HEK293T (cell line): ENCODE results near the gene NRL.

Experiments used
- CTCF ChIA-PET: fragments of 350-600 bp; formaldehyde crosslinking; extraction: SDS; loops from one replicate; lab custom pipeline; 2021; ENCODE audit warnings: antibody characterized with exemption, inconsistent platforms; lab: Yijun Ruan, JAX
- POLR2A ChIA-PET: fragments of 350-600 bp; formaldehyde crosslinking; extraction: SDS; loops from one replicate; lab custom pipeline; 2020; ENCODE audit warnings: antibody characterized with exemption, inconsistent platforms; lab: Yijun Ruan, JAX
- DNase-seq: peaks from one replicate; pipeline ENCODE4 v3.0.0; 2012; ENCODE audit warnings: mixed read lengths; ENCODE audit errors: extremely low spot score
- ARNT ChIP-seq: fragments of 450-650 bp; IDR thresholded peaks from 2 replicates; pipeline ENCODE4 v1.6.1; 2017; ENCODE audit warnings: mild to moderate bottlenecking
- BHLHE40 ChIP-seq: fragments of 450-650 bp; IDR thresholded peaks from 2 replicates; pipeline ENCODE4 v1.6.1; 2016; ENCODE audit warnings: mild to moderate bottlenecking, moderate library complexity, borderline replicate concordance
- CTBP1 ChIP-seq: fragments of 450-650 bp; IDR thresholded peaks from 2 replicates; pipeline ENCODE4 v1.6.1; 2016; ENCODE audit warnings: borderline replicate concordance
- ELF4 ChIP-seq: fragments of 450-650 bp; IDR thresholded peaks from 2 replicates; pipeline ENCODE4 v1.6.1; 2017; ENCODE audit warnings: antibody characterized with exemption
- FOXA1 ChIP-seq: fragments of 450-650 bp; IDR thresholded peaks from 2 replicates; pipeline ENCODE4 v1.6.1; 2016; ENCODE audit warnings: mild to moderate bottlenecking
- FOXK2 ChIP-seq: fragments of 450-650 bp; IDR thresholded peaks from 2 replicates; pipeline ENCODE4 v1.6.1; 2016; ENCODE audit warnings: mild to moderate bottlenecking
- FOXM1 ChIP-seq: fragments of 450-650 bp; IDR thresholded peaks from 2 replicates; pipeline ENCODE4 v1.6.1; 2017; ENCODE audit warnings: mild to moderate bottlenecking, borderline replicate concordance
- HDGF ChIP-seq: fragments of 450-650 bp; IDR thresholded peaks from 2 replicates; pipeline ENCODE4 v1.6.1; 2017; ENCODE audit warnings: antibody characterized with exemption, borderline replicate concordance
- L3MBTL2 ChIP-seq: fragments of 450-650 bp; conservative IDR thresholded peaks from 2 replicates; pipeline ENCODE4 v1.6.1; 2016; ENCODE audit warnings: mild to moderate bottlenecking
- LEF1 ChIP-seq: fragments of 450-650 bp; IDR thresholded peaks from 2 replicates; pipeline ENCODE4 v1.6.1; 2017; ENCODE audit warnings: mild to moderate bottlenecking, borderline replicate concordance
- NFRKB ChIP-seq: fragments of 450-650 bp; IDR thresholded peaks from 2 replicates; pipeline ENCODE4 v1.6.1; 2016; ENCODE audit warnings: mild to moderate bottlenecking, moderate library complexity
- SP1 ChIP-seq: fragments of 450-650 bp; IDR thresholded peaks from 2 replicates; pipeline ENCODE4 v1.6.1; 2017
- SUZ12 ChIP-seq: fragments of 450-650 bp; IDR thresholded peaks from 2 replicates; pipeline ENCODE4 v1.6.1; 2016; ENCODE audit warnings: mild to moderate bottlenecking
- TARDBP ChIP-seq: fragments of 450-650 bp; IDR thresholded peaks from 2 replicates; pipeline ENCODE4 v1.6.1; 2016
- ZNF384 ChIP-seq: fragments of 450-650 bp; IDR thresholded peaks from 2 replicates; pipeline ENCODE4 v1.6.1; 2016
- TF ChIP-seq, protein P1 (sequence below): fragments of 450-650 bp; IDR thresholded peaks from 2 replicates; pipeline ENCODE4 v1.6.1; 2016

NRL gene

DNA sequence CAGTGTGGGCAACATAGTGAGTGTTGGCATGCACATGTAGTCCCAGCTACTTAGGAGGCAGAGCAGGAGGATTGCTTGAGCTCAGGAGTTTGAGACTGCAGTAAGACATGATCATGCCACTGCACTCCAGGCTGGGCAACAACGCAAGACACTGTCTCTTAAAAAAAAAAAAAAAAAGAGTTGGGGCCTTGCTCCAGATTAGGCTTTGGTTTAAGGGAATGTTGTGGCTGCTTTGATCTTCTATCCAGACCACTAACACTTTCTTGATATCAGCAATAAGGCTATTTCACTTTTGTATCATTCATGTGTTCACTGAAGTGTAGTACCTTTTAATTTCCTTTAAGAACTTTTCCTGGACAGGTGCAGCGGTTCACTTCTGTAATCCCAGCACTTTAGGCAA is 12.9 kb upstream of the NRL start:
- POLR2A ChIA-PET, result interaction anchor here (1.0 to 2.7 kb wide), 3 partner anchors 9 to 20 kb away, joined by 4 to 24 read pairs (median 7); partner anchors contain the start of genes EMC9, PSME1 and RNF31
- CTCF ChIA-PET, result no interaction called here
- DNase-seq, result no peak
- TF ChIP-seq ELF4, result no peak

DNA sequence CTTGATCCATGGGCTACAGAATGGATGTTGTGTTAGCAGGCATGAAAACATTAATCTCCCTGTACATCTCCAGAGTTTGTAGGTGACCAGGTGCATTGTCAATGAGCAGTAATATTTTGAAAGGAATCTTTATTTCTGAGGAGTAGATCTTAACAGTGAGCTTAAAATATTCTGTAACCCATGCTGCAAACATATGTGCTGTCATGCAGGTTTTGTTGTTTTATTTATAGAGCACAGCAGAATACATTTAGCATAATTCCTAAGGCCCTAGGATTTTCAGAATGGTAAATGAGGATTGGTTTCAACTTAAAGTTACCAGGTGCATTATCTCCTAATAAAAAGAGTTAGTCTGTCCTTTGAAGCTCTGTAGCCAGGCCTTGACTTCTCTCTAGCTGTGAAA is 12.2 kb upstream of the NRL start:
- no peak for DNase-seq
- TF ChIP-seq, protein P1, sequence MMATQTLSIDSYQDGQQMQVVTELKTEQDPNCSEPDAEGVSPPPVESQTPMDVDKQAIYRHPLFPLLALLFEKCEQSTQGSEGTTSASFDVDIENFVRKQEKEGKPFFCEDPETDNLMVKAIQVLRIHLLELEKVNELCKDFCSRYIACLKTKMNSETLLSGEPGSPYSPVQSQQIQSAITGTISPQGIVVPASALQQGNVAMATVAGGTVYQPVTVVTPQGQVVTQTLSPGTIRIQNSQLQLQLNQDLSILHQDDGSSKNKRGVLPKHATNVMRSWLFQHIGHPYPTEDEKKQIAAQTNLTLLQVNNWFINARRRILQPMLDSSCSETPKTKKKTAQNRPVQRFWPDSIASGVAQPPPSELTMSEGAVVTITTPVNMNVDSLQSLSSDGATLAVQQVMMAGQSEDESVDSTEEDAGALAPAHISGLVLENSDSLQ, result no peak
- TF ChIP-seq ARNT (no peak), CTBP1 (no peak), FOXK2 (no peak), L3MBTL2 (no peak), BHLHE40 (no peak), NFRKB (no peak), ELF4 (no peak), FOXM1 (no peak)
- ChIA-PET POLR2A (interaction anchor here (1.0 to 2.7 kb wide), 4 partner anchors 10 to 21 kb away, joined by 4 to 24 read pairs (median 6); partner anchors contain the start of genes DCAF11, EMC9, NRL and PSME1), CTCF (interaction anchor here (0.6 to 1.0 kb wide), 2 partner anchors 44 to 68 kb away, joined by 3 to 4 read pairs; no protein-coding TSS in a partner anchor)

DNA sequence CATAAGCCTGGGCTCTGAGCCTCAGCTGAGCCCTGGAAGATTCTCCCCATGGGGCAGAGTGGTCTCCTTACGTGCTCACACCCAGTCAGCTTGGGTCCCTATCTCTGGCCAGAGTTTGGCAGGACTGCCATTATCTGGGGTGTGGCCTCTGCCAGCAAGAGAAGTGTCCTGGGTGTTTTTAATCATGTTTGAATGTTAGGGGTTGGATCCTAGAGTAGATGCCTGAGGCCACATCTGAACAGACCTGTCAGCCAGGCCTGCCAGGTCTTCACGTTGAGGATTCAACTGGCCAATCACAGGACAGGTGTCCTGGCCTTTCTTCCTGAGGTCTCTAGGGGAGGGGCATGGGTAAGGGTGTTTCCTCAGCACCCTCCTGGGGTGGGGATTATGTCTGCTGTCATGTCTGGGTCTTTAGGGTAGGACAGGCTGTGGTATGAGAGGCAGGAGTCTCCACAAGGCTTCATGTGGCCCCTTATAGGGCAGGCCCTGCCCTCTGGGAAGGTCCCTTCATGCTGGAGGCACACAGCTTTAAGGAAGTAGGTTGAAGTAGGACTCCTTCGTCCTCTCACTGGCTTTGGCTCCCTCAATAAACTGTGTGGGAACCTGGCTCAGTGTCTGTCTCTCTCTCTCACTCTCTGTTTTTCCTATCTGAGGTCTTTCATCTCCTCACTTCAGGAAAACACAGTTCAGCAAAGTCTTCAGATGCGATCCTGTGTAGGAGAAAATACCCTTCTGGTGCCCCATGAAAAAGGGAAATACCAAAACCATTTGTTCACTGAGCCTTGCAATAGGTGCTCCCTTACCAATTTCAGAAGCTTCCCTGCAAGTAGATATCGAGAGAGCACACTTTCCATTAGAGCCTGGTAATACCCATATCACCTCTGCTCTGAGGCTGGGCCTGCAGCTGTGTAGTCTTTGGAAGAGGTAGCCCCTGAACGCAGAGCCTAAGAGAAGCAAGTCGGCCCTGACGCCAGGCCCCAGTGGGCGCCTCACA is 9.0 kb upstream of the NRL start:
- DNase-seq, result no peak
- TF ChIP-seq FOXM1 (no peak), ELF4 (no peak), CTBP1 (no peak), ARNT (no peak), ZNF384 (no peak), FOXA1 (no peak), NFRKB (no peak), SP1 (no peak), SUZ12 (no peak), HDGF (no peak), L3MBTL2 (no peak), FOXK2 (no peak)
- TF ChIP-seq, protein P1, result no peak
- ChIA-PET CTCF (no interaction called here), POLR2A (interaction anchor here (1.2 to 3.8 kb wide), 3 partner anchors 9 to 18 kb away, joined by 3 to 25 read pairs (median 4); partner anchors contain the start of genes DCAF11, EMC9 and NRL)

DNA sequence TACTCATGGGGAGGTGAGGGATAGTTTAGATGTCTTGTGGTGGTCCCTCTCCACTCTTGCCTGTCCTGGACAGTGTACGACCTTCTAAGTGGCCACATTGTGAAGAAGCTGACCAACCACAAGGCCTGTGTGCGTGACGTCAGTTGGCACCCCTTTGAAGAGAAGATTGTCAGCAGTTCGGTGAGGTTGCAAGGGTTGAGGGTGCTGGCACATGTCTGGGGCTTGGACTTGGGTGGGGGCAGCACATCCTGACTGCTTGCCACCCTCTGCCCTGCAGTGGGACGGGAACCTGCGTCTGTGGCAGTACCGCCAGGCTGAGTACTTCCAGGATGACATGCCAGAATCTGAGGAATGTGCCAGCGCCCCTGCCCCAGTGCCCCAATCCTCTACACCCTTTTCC is 8.1 kb upstream of the NRL start:
- ChIA-PET POLR2A (interaction anchor here (3.8 kb wide), 1 partner anchor 9 kb away, joined by 25 read pairs; the partner anchor contains the start of genes DCAF11 and NRL), CTCF (no interaction called here)
- TF ChIP-seq ARNT (no peak), FOXM1 (no peak), NFRKB (no peak), FOXK2 (no peak), ZNF384 (no peak), SUZ12 (no peak), CTBP1 (no peak), HDGF (no peak), BHLHE40 (no peak), L3MBTL2 (no peak), LEF1 (no peak), TARDBP (no peak), ELF4 (no peak), SP1 (no peak), FOXA1 (no peak)
- TF ChIP-seq, protein P1, result no peak
- DNase-seq, result no peak

DNA sequence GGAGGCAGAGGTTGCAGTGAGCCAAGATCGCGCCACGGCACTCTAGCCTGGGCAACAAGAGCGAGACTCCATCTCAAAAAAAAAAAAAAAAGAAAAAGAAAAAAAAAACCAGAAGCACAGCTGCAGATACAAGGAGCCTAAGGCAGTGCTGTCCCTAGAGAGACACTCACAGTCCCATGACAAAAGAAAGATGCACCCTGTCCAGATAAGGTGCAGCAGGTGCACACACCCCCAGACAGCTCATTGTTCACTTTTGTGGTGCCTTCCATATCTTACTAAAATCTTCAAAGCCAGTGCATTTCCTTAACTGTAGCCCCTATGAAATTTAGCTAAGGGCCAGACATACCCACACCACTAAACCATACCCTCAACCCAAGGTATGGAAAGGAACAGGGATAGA is 7.7 kb upstream of the NRL start:
- ChIA-PET POLR2A (interaction anchor here (0.9 to 3.8 kb wide), 3 partner anchors 8 to 19 kb away, joined by 3 to 25 read pairs (median 3); partner anchors contain the start of genes DCAF11, EMC9 and NRL), CTCF (no interaction called here)
- no peak for DNase-seq
- TF ChIP-seq FOXK2 (no peak), FOXM1 (no peak), ARNT (no peak), ELF4 (no peak), BHLHE40 (no peak), ZNF384 (no peak), FOXA1 (no peak), LEF1 (no peak), L3MBTL2 (no peak), CTBP1 (no peak)
- TF ChIP-seq, protein P1, result no peak
